HG03439 (cell line): Measurements from ENCODE around the gene ICA1.

Source experiments
- ATAC-seq: cut with Tn5 transposase; IDR thresholded peaks from one replicate; pipeline ENCODE4 v1.9.1; 2021; ENCODE audit warnings: mild to moderate bottlenecking, moderate library complexity; ENCODE audit not compliant: unreplicated experiment

The ICA1 gene

GRCh38 chr7:8135417-8135816 is 126.5 kb downstream of the ICA1 start:
- ATAC-seq, result no peak

- peak; percentile 72 for ATAC-seq
These were observed 127.8 kb downstream of the ICA1 start for GRCh38 chr7:8134089-8134733.

GRCh38 chr7:8133188-8133848 is 128.6 kb downstream of the ICA1 start:
- no peak for ATAC-seq

GRCh38 chr7:8131694-8132605 is 130.0 kb downstream of the ICA1 start:
- ATAC-seq, result peak; percentile 44

- no peak for ATAC-seq
These were observed 131.3 kb downstream of the ICA1 start for GRCh38 chr7:8130663-8131062.

GRCh38 chr7:8129318-8129659 is 132.7 kb downstream of the ICA1 start:
- no peak for ATAC-seq

- ATAC-seq, result no peak
These were observed 133.3 kb downstream of the ICA1 start for GRCh38 chr7:8128449-8129317.

GRCh38 chr7:8126601-8127167 is 135.3 kb downstream of the ICA1 start:
- no peak for ATAC-seq

GRCh38 chr7:8125680-8126444 is 136.1 kb downstream of the ICA1 start:
- peak; percentile 67 for ATAC-seq

GRCh38 chr7:8121243-8121642 is 140.7 kb downstream of the ICA1 start:
- no peak for ATAC-seq

GRCh38 chr7:8120390-8121058 is 141.4 kb downstream of the ICA1 start:
- ATAC-seq, result no peak

- no peak for ATAC-seq
These were observed 142.7 kb downstream of the ICA1 start for GRCh38 chr7:8119262-8119661.

- no peak for ATAC-seq
These were observed 144.8 kb downstream of the ICA1 start for GRCh38 chr7:8117195-8117594.

GRCh38 chr7:8115547-8116402 is 146.2 kb downstream of the ICA1 start:
- peak; percentile 91 for ATAC-seq

GRCh38 chr7:8114175-8114574 is 147.8 kb downstream of the ICA1 start:
- no peak for ATAC-seq

GRCh38 chr7:8113184-8113583 is 148.8 kb downstream of the ICA1 start:
- no peak for ATAC-seq

GRCh38 chr7:8112685-8113084 is 149.3 kb downstream of the ICA1 start:
- no peak for ATAC-seq

- ATAC-seq, result no peak
These were observed 150.5 kb downstream of the ICA1 start for GRCh38 chr7:8111282-8111960.
